Heart left ventricle (tissue), 13 donors: ENCODE measurements around the gene DIRAS2.

ENCODE experiments used
- POLR2A ChIP-seq, 2 donors: fragments of 450-650 bp; IDR thresholded peaks; one replicate each; pipeline ENCODE4 v1.6.1; 2017; ENCODE audit warnings: antibody characterized with exemption in 2 of 2, mild to moderate bottlenecking in 2 of 2, moderate library complexity in 2 of 2
- TF ChIP-seq, protein P1 (sequence below), 12 donors: fragments of 200-600 bp; sonication (generic) in 4 of 12; IDR thresholded peaks; one replicate each; pipeline versions ENCODE4 v1.5.0 to v1.8.0; 2018 to 2022; ENCODE audit warnings: antibody characterized with exemption in 12 of 12, mild to moderate bottlenecking in 5 of 12
- donor health status: ischemic (EF 13 %, LVEDD 7.1; RV severe dilation, severe dysfunction).
- donor health status: DM: no; HTN: yes; CAD: no.
- donor health status: DM: no; HTN: no; CAD: no.
- donor health status: ischemic (EF 25% LVEDD 6.9; RV normal size, moderate dysfunction).
- donor health status: ischemic (EF 25% LVEDD 5.7; RV mildly dilated, moderate dysfunction).
- donor health status: ischemic (EF 35%, LVEDD 5.7; RV mildly dilated, moderate dysfunction).
- donor health status: nonischemic (EF 11% LVEDD 7.7; RV severe dilation, severe dysfunction).
- donor health status: DM: yes; HTN: yes; CAD: no.
- donor health status: PGD.
- donor health status: ischemic (EF 29% LVEDD 5.4; RV normal size, mild dysfunction).
- donor health status: nonischemic (EF 23%, LVEDD 6.1; RV moderate dilation, normal function).

DNA sequence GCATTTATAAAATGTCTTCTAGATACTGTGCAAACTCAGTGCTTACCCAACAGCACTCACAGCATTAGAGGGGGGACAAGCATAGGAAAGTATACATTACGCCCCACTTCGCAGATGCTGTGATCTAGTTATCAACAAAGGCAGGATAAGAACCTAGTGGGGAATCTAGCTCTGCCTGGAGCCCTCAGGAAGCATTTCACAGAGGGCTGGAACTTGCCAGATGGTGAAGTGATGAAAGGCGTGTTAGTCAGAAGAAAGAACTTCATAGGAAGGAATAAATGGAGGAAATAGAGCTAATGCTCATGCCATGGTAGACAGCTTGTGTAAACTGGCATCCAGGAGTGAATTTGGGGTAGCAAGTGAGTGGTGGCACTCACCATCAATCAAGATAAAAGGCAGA, 25.8 kb downstream of the DIRAS2 start:
- TF ChIP-seq POLR2A (IDR thresholded peaks at IDR 0.05): no peak
- TF ChIP-seq, protein P1, sequence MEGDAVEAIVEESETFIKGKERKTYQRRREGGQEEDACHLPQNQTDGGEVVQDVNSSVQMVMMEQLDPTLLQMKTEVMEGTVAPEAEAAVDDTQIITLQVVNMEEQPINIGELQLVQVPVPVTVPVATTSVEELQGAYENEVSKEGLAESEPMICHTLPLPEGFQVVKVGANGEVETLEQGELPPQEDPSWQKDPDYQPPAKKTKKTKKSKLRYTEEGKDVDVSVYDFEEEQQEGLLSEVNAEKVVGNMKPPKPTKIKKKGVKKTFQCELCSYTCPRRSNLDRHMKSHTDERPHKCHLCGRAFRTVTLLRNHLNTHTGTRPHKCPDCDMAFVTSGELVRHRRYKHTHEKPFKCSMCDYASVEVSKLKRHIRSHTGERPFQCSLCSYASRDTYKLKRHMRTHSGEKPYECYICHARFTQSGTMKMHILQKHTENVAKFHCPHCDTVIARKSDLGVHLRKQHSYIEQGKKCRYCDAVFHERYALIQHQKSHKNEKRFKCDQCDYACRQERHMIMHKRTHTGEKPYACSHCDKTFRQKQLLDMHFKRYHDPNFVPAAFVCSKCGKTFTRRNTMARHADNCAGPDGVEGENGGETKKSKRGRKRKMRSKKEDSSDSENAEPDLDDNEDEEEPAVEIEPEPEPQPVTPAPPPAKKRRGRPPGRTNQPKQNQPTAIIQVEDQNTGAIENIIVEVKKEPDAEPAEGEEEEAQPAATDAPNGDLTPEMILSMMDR (IDR thresholded peaks at IDR 0.05): no peak
